Endothelial cell of umbilical vein (primary cell): Measurements from ENCODE around the gene NEDD4. TPM values are rescaled to one million over a fixed set of nuclear protein-coding genes. Genes with fewer than 3 reads are reported as not detected.

Experiments
- BruUV-seq: library from RNA; stranded (reverse); fragments of 400-500 nt; replicated peaks from 2 replicates; lab custom pipeline; 2021; lab: Mats Ljungman, UMichigan
- CTCF ChIA-PET: fragments of 300-600, 350-600 bp; sonication (Branson Sonifier 250); formaldehyde crosslinking; loops from one replicate; lab custom pipeline; 2021; ENCODE audit warnings: antibody characterized with exemption, inconsistent platforms; lab: Charles Lee
- POLR2A ChIA-PET: fragments of 300-600, 350-600 bp; sonication (Branson Sonifier 250); formaldehyde crosslinking; loops from one replicate; lab custom pipeline; 2021; ENCODE audit warnings: antibody characterized with exemption, inconsistent platforms; lab: Charles Lee
- DNase-seq: peaks from one replicate; pipeline ENCODE4 v3.0.0-alpha.2; 2011; ENCODE audit warnings: low read depth, low spot score
- FAIRE-seq: peaks from 2 replicates; lab custom pipeline; 2011; peaks lifted over from hg19 to GRCh38; lab: Jason Lieb, UNC
- H2AFZ ChIP-seq: 2 replicates; pipeline ENCODE4 v1.6.0; 2012; ENCODE audit warnings: low read depth, low read length, control low read depth, inconsistent platforms
- H3K27ac ChIP-seq: 2 replicates; pipeline ENCODE4 v1.5.1; 2011; ENCODE audit warnings: low read depth, mild to moderate bottlenecking, control low read depth, low read length, moderate library complexity; ENCODE audit not compliant: insufficient read depth
- H3K27me3 ChIP-seq, 2 experiments: 2 replicates each; pipeline versions ENCODE4 v1.6.0 to v1.6.1; 2011; ENCODE audit warnings: low read length in 2 of 2, mixed read lengths in 1 of 2; ENCODE audit not compliant: control insufficient read depth in 2 of 2, insufficient read depth in 2 of 2
- H3K36me3 ChIP-seq, 2 experiments: 2 replicates in 1 of 2; 3 replicates in 1 of 2; pipeline ENCODE4 v1.5.1; 2011; ENCODE audit warnings: low read length in 2 of 2, mild to moderate bottlenecking in 1 of 2, moderate library complexity in 1 of 2; ENCODE audit not compliant: control insufficient read depth in 2 of 2, insufficient read depth in 2 of 2; ENCODE audit errors: extremely low read depth in 1 of 2
- H3K4me1 ChIP-seq: 3 replicates; pipeline ENCODE4 v1.5.1; 2011; ENCODE audit warnings: mild to moderate bottlenecking, low read length; ENCODE audit not compliant: control insufficient read depth, insufficient read depth; ENCODE audit errors: extremely low read depth
- H3K4me2 ChIP-seq: 2 replicates; pipeline ENCODE4 v1.6.1; 2011; ENCODE audit warnings: low read length, control low read depth, mixed read lengths; ENCODE audit not compliant: insufficient read depth
- H3K4me3 ChIP-seq, 3 experiments: fragments of 200-600 bp in 1 of 3; sonication (generic), shearing (Covaris generic) in 1 of 3; replicated peaks in 1 of 3; 2 replicates each; pipeline ENCODE4 v1.5.1; 2011 to 2016; ENCODE audit warnings: control low read depth in 3 of 3, low read length in 3 of 3, mild to moderate bottlenecking in 2 of 3, inconsistent platforms in 1 of 3, low read depth in 1 of 3, moderate library complexity in 1 of 3; ENCODE audit not compliant: insufficient read depth in 1 of 3
- H3K79me2 ChIP-seq: 2 replicates; pipeline ENCODE4 v1.6.0; 2012; ENCODE audit warnings: low read length, inconsistent platforms; ENCODE audit not compliant: control insufficient read depth, insufficient read depth
- H3K9ac ChIP-seq: replicated peaks from 2 replicates; pipeline ENCODE3; 2011; ENCODE audit warnings: low read length, control low read depth; ENCODE audit not compliant: insufficient read depth; ENCODE audit errors: extremely low read depth
- H3K9me1 ChIP-seq: replicated peaks from 3 replicates; pipeline ENCODE4 v1.6.0; 2011; ENCODE audit warnings: mild to moderate bottlenecking, low read length; ENCODE audit not compliant: control insufficient read depth, insufficient read depth; ENCODE audit errors: extremely low read depth
- H3K9me3 ChIP-seq: replicated peaks from 2 replicates; pipeline ENCODE4 v1.5.1; 2012; ENCODE audit warnings: low read length, inconsistent platforms; ENCODE audit not compliant: control insufficient read depth, insufficient read depth
- H4K20me1 ChIP-seq: replicated peaks from 2 replicates; pipeline ENCODE3; 2011; ENCODE audit warnings: mild to moderate bottlenecking, low read length; ENCODE audit not compliant: control insufficient read depth, insufficient read depth; ENCODE audit errors: extremely low read depth
- CTCF ChIP-seq, 2 donors: IDR thresholded peaks; 1 replicate in 1 of 2; 2 replicates in 1 of 2; pipeline ENCODE4 v1.5.1; 2011; ENCODE audit warnings: low read length in 2 of 2, mild to moderate bottlenecking in 2 of 2, moderate library complexity in 2 of 2, control low read depth in 1 of 2, inconsistent platforms in 1 of 2, low read depth in 1 of 2; ENCODE audit not compliant: insufficient read depth in 1 of 2; ENCODE audit errors: extremely low read depth in 1 of 2
- EZH2 ChIP-seq: IDR thresholded peaks from 2 replicates; pipeline ENCODE4 v1.6.1; 2012; ENCODE audit warnings: borderline replicate concordance, low read depth, mild to moderate bottlenecking, moderate library complexity, low read length, inconsistent platforms; ENCODE audit not compliant: severe bottlenecking
- FOS ChIP-seq: IDR thresholded peaks from 2 replicates; pipeline ENCODE4 v1.6.1; 2011; ENCODE audit warnings: mild to moderate bottlenecking, low read length, moderate library complexity, borderline replicate concordance; ENCODE audit not compliant: insufficient read depth
- GATA2 ChIP-seq: IDR thresholded peaks from 2 replicates; pipeline ENCODE4 v1.7.0; 2011; ENCODE audit warnings: low read depth, mild to moderate bottlenecking, moderate library complexity, mixed read lengths, low read length; ENCODE audit not compliant: insufficient read length, insufficient read depth
- JUN ChIP-seq: IDR thresholded peaks from 2 replicates; pipeline ENCODE4 v1.6.1; 2011; ENCODE audit warnings: borderline replicate concordance, low read depth; ENCODE audit not compliant: insufficient read length, insufficient read depth
- MAX ChIP-seq: IDR thresholded peaks from 2 replicates; pipeline ENCODE4 v1.6.1; 2011; ENCODE audit not compliant: insufficient read depth, insufficient read length
- MYC ChIP-seq: IDR thresholded peaks from one replicate; pipeline ENCODE4 v1.6.1; 2011; ENCODE audit warnings: mild to moderate bottlenecking, low read depth, low read length
- POLR2A ChIP-seq: IDR thresholded peaks from 2 replicates; pipeline ENCODE4 v1.6.1; 2012; ENCODE audit warnings: low read depth, mild to moderate bottlenecking, control low read depth, low read length
- POLR2AphosphoS5 ChIP-seq: IDR thresholded peaks from 2 replicates; pipeline ENCODE4 v1.6.1; 2012; ENCODE audit warnings: low read depth, mild to moderate bottlenecking, control low read depth, low read length, moderate library complexity; ENCODE audit not compliant: insufficient read depth
- dilution Hi-C: fragments of 300-500 bp; cut with MboI; formaldehyde crosslinking; loops from one replicate; pipeline ENCODE4 v1.15.0; 2019; ENCODE audit warnings: low sequenced_read_pairs; ENCODE audit not compliant: extremely low pct_ligation_motif_present
- intact Hi-C: fragments of 100-400 bp; cut with micrococcal nuclease; formaldehyde crosslinking; loops from one replicate; pipeline ENCODE4 v1.10.0; 2022
- polyA plus RNA-seq, 4 experiments: library from polyadenylated mRNA; depleted of rRNA in 3 of 4; stranded (reverse) in 3 of 4; unstranded in 1 of 4; fragments of >200 nt; gene quantifications; 2 replicates each; pipeline versions ENCODE4 v1.2.1 to v1.2.3, GENCODE V29; 2011 to 2012; ENCODE audit warnings: missing spikeins in 1 of 4
- total RNA-seq: library from RNA; stranded (reverse); gene quantifications from 2 replicates; pipeline ENCODE4 v1.2.3, GENCODE V29; 2021

Gene NEDD4
- total and polyA plus RNA-seq, 2 donors (not counting 3 experiments of a cell fraction or from before 2014, with no cell fraction given) = 9.2 to 39.0 TPM

GRCh38 chr15:56042031-56042430 lies 48.6 kb upstream of the NEDD4 start:
- CTCF ChIA-PET = interaction anchor here (1.0 to 2.6 kb wide), 4 partner anchors 10 to 145 kb away, joined by 3 to 8 read pairs (median 4); no protein-coding TSS in a partner anchor
- Histone ChIP-seq H3K79me2 (no peaks in the 10 kb centered on the region), H3K9me1 (no peaks in the 10 kb centered on the region), H3K4me3 (no peak overlapping the region), H3K27ac (no peak overlapping the region), H4K20me1 (no peaks in the 10 kb centered on the region), H3K9me3 (no peaks in the 10 kb centered on the region), H3K4me2 (no peak overlapping the region), H3K27me3 (no peaks in the 10 kb centered on the region), H3K36me3 (no peaks in the 10 kb centered on the region), H3K9ac (no peak overlapping the region), H3K4me1 (peaks cover 23% of the 10 kb centered on the region), H2AFZ (no peak overlapping the region)
- DNase-seq (no peak), FAIRE-seq (no peak)
- dilution Hi-C loops (no loop called here), intact Hi-C loops (loop anchor here (10.0 kb wide), 1 partner anchor 203 kb away; the partner anchor contains the start of gene RFX7)
- TF ChIP-seq MYC (no peak), EZH2 (no peak), JUN (no peak), POLR2AphosphoS5 (no peak), MAX (no peak), FOS (no peak), GATA2 (no peak), POLR2A (no peak), CTCF (IDR thresholded peaks at IDR 0.05; ENCODE audit: extremely low read depth in 1 of 2, insufficient read depth in 1 of 2, low read depth in 1 of 2, low read length in 2 of 2) (no peak)
- POLR2A ChIA-PET = no interaction called here
- no TSS peak for BruUV-seq
